GM18499 (cell line): Measurements from ENCODE around the gene ERICH4.

Experiments used
- ATAC-seq: cut with Tn5 transposase; IDR thresholded peaks from one replicate; pipeline ENCODE4 v1.9.1; 2021; ENCODE audit warnings: moderate number of reproducible peaks; ENCODE audit not compliant: insufficient read depth, unreplicated experiment

Gene ERICH4

GRCh38 chr19:41413947-41414346 is 29.0 kb upstream of the ERICH4 start:
- ATAC-seq, result no peak

GRCh38 chr19:41414461-41414860 is 28.5 kb upstream of the ERICH4 start:
- no peak for ATAC-seq

GRCh38 chr19:41415154-41415571 is 27.8 kb upstream of the ERICH4 start:
- no peak for ATAC-seq

- ATAC-seq, result no peak
These were observed 26.7 kb upstream of the ERICH4 start for GRCh38 chr19:41416194-41416674.

- no peak for ATAC-seq
These were observed 22.7 kb upstream of the ERICH4 start for GRCh38 chr19:41420101-41420880.

- ATAC-seq, result no peak
These were observed 21.6 kb upstream of the ERICH4 start for GRCh38 chr19:41421314-41421713.

- no peak for ATAC-seq
These were observed 21.0 kb upstream of the ERICH4 start for GRCh38 chr19:41421973-41422372.

GRCh38 chr19:41422456-41422855 is 20.5 kb upstream of the ERICH4 start:
- ATAC-seq, result no peak

GRCh38 chr19:41422955-41423354 is 20.0 kb upstream of the ERICH4 start:
- no peak for ATAC-seq

- ATAC-seq, result no peak
These were observed 18.4 kb upstream of the ERICH4 start for GRCh38 chr19:41424335-41425173.

- no peak for ATAC-seq
These were observed 17.5 kb upstream of the ERICH4 start for GRCh38 chr19:41425174-41426115.

- ATAC-seq, result no peak
These were observed 16.7 kb upstream of the ERICH4 start for GRCh38 chr19:41426116-41426841.

GRCh38 chr19:41426952-41427646 is 15.9 kb upstream of the ERICH4 start, which contains the start of gene B3GNT8:
Gene B3GNT8, minus strand, starts transcription at chr19:41427374. Its CDS starts 596 bp downstream, at chr19:41426778.
- no peak for ATAC-seq

GRCh38 chr19:41427647-41428480 is 15.1 kb upstream of the ERICH4 start:
- no peak for ATAC-seq

GRCh38 chr19:41428481-41428859 is 14.5 kb upstream of the ERICH4 start:
- no peak for ATAC-seq

- ATAC-seq, result no peak
These were observed 12.0 kb upstream of the ERICH4 start for GRCh38 chr19:41430922-41431321.

- ATAC-seq, result no peak
These were observed 11.2 kb upstream of the ERICH4 start for GRCh38 chr19:41431426-41432386.
